GM23338 (cell line): Measurements from ENCODE around the gene TRIM34. TPM values are rescaled to one million over a fixed set of nuclear protein-coding genes. Genes with fewer than 3 reads are reported as not detected.

ENCODE experiments used
- ATAC-seq: fragments of 200-7000 bp; cut with Tn5 transposase; 3 replicates; pipeline ENCODE4 v1.9.1; 2020
- DNase-seq: peaks from one replicate; pipeline ENCODE4 v3.0.0-alpha.2; 2015; ENCODE audit warnings: low spot score
- H2AFZ ChIP-seq: fragments of 200-600 bp; sonication (generic); 2 replicates; pipeline ENCODE4 v1.8.0; 2016; ENCODE audit warnings: antibody characterized with exemption, mild to moderate bottlenecking, moderate library complexity
- H3F3A ChIP-seq: fragments of 200-600 bp; sonication (generic); replicated peaks from 2 replicates; pipeline ENCODE4 v1.8.0; 2017; ENCODE audit warnings: antibody characterized with exemption, mixed run types, low read depth
- H3K27ac ChIP-seq: fragments of 200-600 bp; sonication (generic); 2 replicates; pipeline ENCODE4 v1.6.1; 2016; ENCODE audit warnings: low read depth
- H3K27me3 ChIP-seq: fragments of 200-600 bp; sonication (generic); 2 replicates; pipeline ENCODE4 v1.8.0; 2016; ENCODE audit warnings: mild to moderate bottlenecking, mixed run types, moderate library complexity; ENCODE audit not compliant: insufficient read depth
- H3K36me3 ChIP-seq: fragments of 200-600 bp; sonication (generic); 2 replicates; pipeline ENCODE4 v1.8.0; 2016; ENCODE audit warnings: mild to moderate bottlenecking; ENCODE audit not compliant: insufficient read depth
- H3K4me1 ChIP-seq: fragments of 200-600 bp; sonication (generic); 2 replicates; pipeline ENCODE4 v1.8.0; 2016; ENCODE audit warnings: mild to moderate bottlenecking, moderate library complexity; ENCODE audit not compliant: insufficient read depth
- H3K4me2 ChIP-seq: fragments of 200-600 bp; sonication (generic); 2 replicates; pipeline ENCODE4 v1.7.1; 2017; ENCODE audit warnings: mixed run types
- H3K4me3 ChIP-seq: fragments of 200-600 bp; sonication (generic); 2 replicates; pipeline ENCODE4 v1.6.1; 2016; ENCODE audit warnings: mixed run types
- H3K79me2 ChIP-seq: fragments of 200-600 bp; sonication (generic); replicated peaks from 2 replicates; pipeline ENCODE4 v1.8.0; 2017; ENCODE audit warnings: mild to moderate bottlenecking; ENCODE audit not compliant: insufficient read depth
- H3K9me2 ChIP-seq: fragments of 200-600 bp; sonication (generic); 2 replicates; pipeline ENCODE4 v1.8.0; 2017; ENCODE audit not compliant: insufficient read depth
- H4K20me1 ChIP-seq: fragments of 200-600 bp; sonication (generic); replicated peaks from 2 replicates; pipeline ENCODE4 v1.8.0; 2017; ENCODE audit warnings: mild to moderate bottlenecking; ENCODE audit not compliant: insufficient read depth
- H3K27ac Mint-ChIP-seq: 2 replicates; pipeline ENCODE4 v1.8.0; 2020; ENCODE audit warnings: inconsistent platforms, mild to moderate bottlenecking, moderate library complexity, mixed read lengths
- H3K27me3 Mint-ChIP-seq: 3 replicates; pipeline ENCODE4 v1.8.0; 2022; ENCODE audit warnings: low read depth, mild to moderate bottlenecking, moderate library complexity, mixed read lengths, inconsistent platforms; ENCODE audit not compliant: insufficient read depth, poor library complexity
- H3K36me3 Mint-ChIP-seq: 3 replicates; pipeline ENCODE4 v1.8.0; 2021; ENCODE audit warnings: low read depth, mild to moderate bottlenecking, inconsistent platforms, moderate library complexity, mixed read lengths
- H3K4me1 Mint-ChIP-seq: 3 replicates; pipeline ENCODE4 v1.8.0; 2020; ENCODE audit warnings: mild to moderate bottlenecking, inconsistent platforms, mixed read lengths
- H3K4me3 Mint-ChIP-seq: 3 replicates; pipeline ENCODE4 v1.8.0; 2021; ENCODE audit warnings: moderate library complexity, mild to moderate bottlenecking, inconsistent platforms, mixed read lengths
- H3K9me3 Mint-ChIP-seq: 3 replicates; pipeline ENCODE4 v1.8.0; 2020; ENCODE audit warnings: moderate library complexity, mild to moderate bottlenecking, inconsistent platforms, mixed read lengths
- CREB1 ChIP-seq: fragments of 250-450 bp; sonication (Bioruptor Pico); IDR thresholded peaks from 2 replicates; pipeline ENCODE4 v1.5.0; 2020; ENCODE audit warnings: low read depth, mild to moderate bottlenecking, moderate library complexity
- CTCF ChIP-seq, 2 experiments: fragments of 200-600 bp in 1 of 2; sonication (generic) in 1 of 2; conservative IDR thresholded peaks; 2 replicates each; pipeline versions ENCODE4 v1.5.1 to v1.6.1; 2016 to 2017; ENCODE audit warnings: antibody characterized with exemption in 2 of 2, low read depth in 2 of 2, mild to moderate bottlenecking in 2 of 2, moderate library complexity in 1 of 2
- ETS1 ChIP-seq: IDR thresholded peaks from 2 replicates; pipeline ENCODE4 v1.6.1; 2016; ENCODE audit warnings: antibody characterized with exemption
- EZH2phosphoT487 ChIP-seq: fragments of 200-600 bp; sonication (generic); IDR thresholded peaks from one replicate; pipeline ENCODE4 v1.8.1; 2018; ENCODE audit warnings: antibody characterized with exemption; ENCODE audit not compliant: unreplicated experiment
- JUNB ChIP-seq: IDR thresholded peaks from one replicate; pipeline ENCODE4 v1.6.1; 2016; ENCODE audit warnings: antibody characterized with exemption; ENCODE audit not compliant: unreplicated experiment
- NANOG ChIP-seq: IDR thresholded peaks from 2 replicates; pipeline ENCODE4 v1.6.1; 2016; ENCODE audit warnings: antibody characterized with exemption, borderline replicate concordance
- STAT1 ChIP-seq: IDR thresholded peaks from one replicate; pipeline ENCODE4 v1.6.1; 2016; ENCODE audit warnings: antibody characterized with exemption; ENCODE audit not compliant: unreplicated experiment
- ZNF331 ChIP-seq: fragments of 250-450 bp; sonication (Bioruptor Pico); IDR thresholded peaks from 2 replicates; pipeline ENCODE4 v1.5.0; 2020; ENCODE audit warnings: low read depth, mild to moderate bottlenecking, moderate library complexity
- ZNF462 ChIP-seq: fragments of 250-450 bp; sonication (Bioruptor Pico); IDR thresholded peaks from 2 replicates; pipeline ENCODE4 v1.5.0; 2020; ENCODE audit warnings: mild to moderate bottlenecking, moderate library complexity
- polyA plus RNA-seq: library from polyadenylated mRNA; unstranded; fragments of >200 nt; fragmentation: Nextera tagmentation; extraction: Ambion mirVana; gene quantifications from 2 replicates; pipeline ENCODE4 v1.2.1, GENCODE V29; 2016
- total RNA-seq: library from RNA; depleted of rRNA; stranded (reverse); fragments of >200 nt; shearing (Covaris generic); gene quantifications from 2 replicates; pipeline ENCODE4 v1.2.3, GENCODE V29; 2014

TRIM34 gene
- total and polyA plus RNA-seq, 2 experiments from 2014 or later: 1.9 to 2.6 TPM

GRCh38 chr11:5690216-5690615 is 65.4 kb downstream of the TRIM34 start:
- H3K4me2 ChIP-seq: peak overlapping the region; percentile 63
- H3K4me3 ChIP-seq: peak overlapping the region; percentile 41
- Mint-ChIP-seq H3K27me3 (peaks cover 4% of the 10 kb centered on the region), H3K4me1 (peaks cover 26% of the 10 kb centered on the region), H3K9me3 (peaks cover 11% of the 10 kb centered on the region; the same call in 2 of the 3 replicates), H3K4me3 (peak overlapping the region; percentile 63), H3K36me3 (peaks cover 16% of the 10 kb centered on the region), H3K27ac (peak overlapping the region; percentile 92)
- H2AFZ ChIP-seq: no peak overlapping the region
- H3K27me3 ChIP-seq: no peaks in the 10 kb centered on the region
- peaks cover 32% of the 10 kb centered on the region for H3K79me2 ChIP-seq
- H3K9me2 ChIP-seq: 0 out of 2 replicates have a peak, but pooled peaks cover 4% of the 10 kb centered on the region
- TF ChIP-seq ZNF462 (no peak), ZNF331 (CRISPR knock-in tag) (no peak), NANOG (no peak), JUNB (no peak), EZH2phosphoT487 (no peak), CREB1 (CRISPR knock-in tag) (no peak), ETS1 (no peak), STAT1 (no peak), CTCF (conservative IDR thresholded peaks at IDR 0.05; ENCODE audit: low read depth in 2 of 2) (no peak)
- no peaks in the 10 kb centered on the region for H4K20me1 ChIP-seq
- no peak; the same call in 2 of the 3 replicates for ATAC-seq
- no peaks in the 10 kb centered on the region for H3K36me3 ChIP-seq
- peak overlapping the region; percentile 94 for H3K27ac ChIP-seq
- no peak for DNase-seq
- H3F3A ChIP-seq: no peaks in the 10 kb centered on the region
- peaks cover 21% of the 10 kb centered on the region for H3K4me1 ChIP-seq
